Thyroid gland (tissue), 4 donors: Measurements from ENCODE around the gene ELMO1. TPM values are rescaled to one million over a fixed set of nuclear protein-coding genes. Genes with fewer than 3 reads are reported as not detected.

ENCODE experiments used
- DNase-seq, 2 donors: peaks; one replicate each; pipeline ENCODE4 v3.0.0-alpha.2; 2019
- H3K27ac ChIP-seq, 3 donors: fragments of 200-600 bp; sonication (generic); 1 replicate in 2 of 3; 2 replicates in 1 of 3; pipeline ENCODE4 v1.5.1; 2016 to 2019; ENCODE audit warnings: mild to moderate bottlenecking in 1 of 3, moderate library complexity in 1 of 3
- H3K27me3 ChIP-seq: fragments of 200-600 bp; sonication (generic); one replicate; pipeline ENCODE4 v1.5.1; 2019
- H3K36me3 ChIP-seq, 2 donors: fragments of 200-600 bp; sonication (generic); one replicate each; pipeline ENCODE4 v1.5.1; 2016 to 2019
- H3K4me1 ChIP-seq, 2 donors: fragments of 200-600 bp; sonication (generic); one replicate each; pipeline ENCODE4 v1.5.1; 2017 to 2019
- H3K4me3 ChIP-seq, 3 donors: fragments of 200-600 bp; sonication (generic); replicated peaks in 1 of 3; 1 replicate in 2 of 3; 2 replicates in 1 of 3; pipeline ENCODE4 v1.5.1; 2016; ENCODE audit warnings: mild to moderate bottlenecking in 1 of 3
- H3K9me3 ChIP-seq: fragments of 200-600 bp; sonication (generic); one replicate; pipeline ENCODE4 v1.5.1; 2017
- CTCF ChIP-seq, 6 experiments: fragments of 200-600 bp in 3 of 6; fragments of 450-650 bp in 3 of 6; sonication (generic) in 3 of 6; IDR thresholded peaks; one replicate each; pipeline ENCODE4 v1.5.1; 2016 to 2019; ENCODE audit warnings: antibody characterized with exemption in 6 of 6, mild to moderate bottlenecking in 2 of 6, inconsistent platforms in 1 of 6, moderate library complexity in 1 of 6
- POLR2A ChIP-seq, 2 donors: fragments of 450-650 bp; IDR thresholded peaks; one replicate each; pipeline ENCODE4 v1.6.1; 2017; ENCODE audit warnings: antibody characterized with exemption in 2 of 2, mild to moderate bottlenecking in 2 of 2, moderate library complexity in 1 of 2
- WGBS, 2 donors: methylation state at CpG; one replicate each; pipeline ENCODE4 v1.1.5; 2017; 5-methylcytosine and 5-hydroxymethylcytosine counted together
- intact Hi-C: fragments of 100-400 bp; cut with DNase I; formaldehyde crosslinking; loops from one replicate; pipeline ENCODE4 v1.15.1; 2023
- total RNA-seq, 4 donors: library from RNA; depleted of rRNA; stranded (reverse); fragments of >200 nt; gene quantifications; one replicate each; pipeline ENCODE4 v1.2.3, GENCODE V29; 2016

Gene ELMO1
- total RNA-seq, 4 donors from 2014 or later = 168 to 423 (median 312) TPM

GRCh38 chr7:36942025-36942424 lies 506.6 kb downstream of the ELMO1 start:
- H3K4me1 ChIP-seq = peaks cover 6 to 36% of the 10 kb centered on the region in 2 donors
- intact Hi-C loops = no loop called here
- TF ChIP-seq POLR2A (IDR thresholded peaks at IDR 0.05) (no peak), CTCF (IDR thresholded peaks at IDR 0.05) (no peak)
- no peak overlapping the region for H3K27ac ChIP-seq
- H3K9me3 ChIP-seq = no peaks in the 10 kb centered on the region
- WGBS, 2 donors = 80 to 85% methylated on average over 3 of the region's 3 CpGs
- H3K36me3 ChIP-seq = no peaks in the 10 kb centered on the region
- no peaks in the 10 kb centered on the region for H3K27me3 ChIP-seq
- no peak for DNase-seq
- H3K4me3 ChIP-seq = no peak overlapping the region

GRCh38 chr7:36941359-36941758 lies 507.3 kb downstream of the ELMO1 start:
- TF ChIP-seq CTCF (IDR thresholded peaks at IDR 0.05) = no peak
- TF ChIP-seq POLR2A (IDR thresholded peaks at IDR 0.05) = no peak
- Histone ChIP-seq H3K4me1 (peaks cover 6 to 35% of the 10 kb centered on the region in 2 donors), H3K9me3 (no peaks in the 10 kb centered on the region), H3K36me3 (no peaks in the 10 kb centered on the region), H3K27me3 (no peaks in the 10 kb centered on the region), H3K27ac (no peak overlapping the region), H3K4me3 (no peak overlapping the region)
- WGBS, 2 donors = 67 to 80% methylated on average over 1 of the region's 1 CpG
- DNase-seq = no peak
- intact Hi-C loops = no loop called here

GRCh38 chr7:36939816-36940215 lies 508.8 kb downstream of the ELMO1 start:
- no peaks in the 10 kb centered on the region for H3K36me3 ChIP-seq
- no peak for DNase-seq
- TF ChIP-seq POLR2A (IDR thresholded peaks at IDR 0.05) (no peak), CTCF (IDR thresholded peaks at IDR 0.05) (no peak)
- no peak overlapping the region for H3K4me3 ChIP-seq
- H3K9me3 ChIP-seq = no peaks in the 10 kb centered on the region
- H3K27ac ChIP-seq = no peak overlapping the region
- 92 to 96% methylated on average over 4 of the region's 4 CpGs for WGBS, 2 donors
- intact Hi-C loops = no loop called here
- H3K4me1 ChIP-seq = peaks cover 0 to 25% of the 10 kb centered on the region in 2 donors
- H3K27me3 ChIP-seq = no peaks in the 10 kb centered on the region

- H3K27ac ChIP-seq = no peak overlapping the region
- intact Hi-C loops = no loop called here
- H3K4me1 ChIP-seq = peaks cover 0 to 21% of the 10 kb centered on the region in 2 donors
- no peaks in the 10 kb centered on the region for H3K27me3 ChIP-seq
- H3K36me3 ChIP-seq = no peaks in the 10 kb centered on the region
- no peak overlapping the region for H3K4me3 ChIP-seq
- no peaks in the 10 kb centered on the region for H3K9me3 ChIP-seq
- WGBS, 2 donors = 98 to 100% methylated on average over 2 of the region's 2 CpGs
- TF ChIP-seq CTCF (IDR thresholded peaks at IDR 0.05) = no peak
- TF ChIP-seq POLR2A (IDR thresholded peaks at IDR 0.05) = no peak
- no peak for DNase-seq
These were observed 510.7 kb downstream of the ELMO1 start for GRCh38 chr7:36937754-36938563.

- H3K4me1 ChIP-seq = peaks cover 5 to 21% of the 10 kb centered on the region in 2 donors
- no peaks in the 10 kb centered on the region for H3K36me3 ChIP-seq
- no peaks in the 10 kb centered on the region for H3K27me3 ChIP-seq
- no peak for DNase-seq
- H3K4me3 ChIP-seq = no peak overlapping the region
- intact Hi-C loops = no loop called here
- no peak overlapping the region for H3K27ac ChIP-seq
- WGBS, 2 donors = 97 to 100% methylated on average over 1 of the region's 1 CpG
- no peak for TF ChIP-seq POLR2A (IDR thresholded peaks at IDR 0.05)
- no peaks in the 10 kb centered on the region for H3K9me3 ChIP-seq
These were observed 516.8 kb downstream of the ELMO1 start for GRCh38 chr7:36931892-36932291.
